WTC11 (cell line): ENCODE results near the gene GASK1A. TPM values are rescaled to one million over a fixed set of nuclear protein-coding genes. Genes with fewer than 3 reads are reported as not detected.

ENCODE experiments used
- ATAC-seq: fragments of 200-7000 bp; cut with Tn5 transposase; 2 replicates; pipeline ENCODE4 v1.10.0; 2021; ENCODE audit warnings: mild to moderate bottlenecking, moderate library complexity
- CTCF ChIA-PET: fragments of 300-600 bp; sonication (Branson Sonifier 250); formaldehyde crosslinking; loops from one replicate; lab custom pipeline; 2021; ENCODE audit warnings: antibody characterized with exemption; lab: Charles Lee
- POLR2A ChIA-PET: fragments of 350-600 bp; sonication (Branson Sonifier 250); formaldehyde crosslinking; loops from one replicate; lab custom pipeline; 2021; ENCODE audit warnings: antibody characterized with exemption; lab: Charles Lee
- DNase-seq: peaks from one replicate; pipeline ENCODE4 v3.0.0; 2021; ENCODE audit warnings: low spot score
- H3K27ac Mint-ChIP-seq: 2 replicates; pipeline ENCODE4 v1.8.0; 2021; ENCODE audit warnings: mixed read lengths
- H3K27me3 Mint-ChIP-seq: 2 replicates; pipeline ENCODE4 v1.8.0; 2021; ENCODE audit warnings: low read depth, mild to moderate bottlenecking, moderate library complexity, mixed read lengths
- H3K36me3 Mint-ChIP-seq: 2 replicates; pipeline ENCODE4 v1.8.0; 2021; ENCODE audit warnings: mixed read lengths
- H3K4me1 Mint-ChIP-seq: 2 replicates; pipeline ENCODE4 v1.8.0; 2022; ENCODE audit warnings: mixed read lengths
- H3K4me3 Mint-ChIP-seq: 2 replicates; pipeline ENCODE4 v1.8.0; 2021; ENCODE audit warnings: mild to moderate bottlenecking, moderate library complexity, mixed read lengths
- H3K9me3 Mint-ChIP-seq: 2 replicates; pipeline ENCODE4 v1.8.0; 2021; ENCODE audit warnings: mixed read lengths
- AR ChIP-seq: fragments of 250-450 bp; sonication (Bioruptor Pico); IDR thresholded peaks from 2 replicates; pipeline ENCODE4 v1.9.0; 2021; ENCODE audit warnings: mild to moderate bottlenecking
- JAZF1 ChIP-seq: fragments of 250-450 bp; sonication (Bioruptor Pico); IDR thresholded peaks from 2 replicates; pipeline ENCODE4 v1.9.0; 2021; ENCODE audit warnings: moderate library complexity, mild to moderate bottlenecking, inconsistent platforms
- NR1H2 ChIP-seq: sonication (generic); formaldehyde crosslinking; IDR thresholded peaks from 2 replicates; pipeline ENCODE4 v1.9.0; 2021; ENCODE audit warnings: mild to moderate bottlenecking, moderate library complexity, missing genetic modification reagents
- NR2C2 ChIP-seq: sonication (generic); formaldehyde crosslinking; IDR thresholded peaks from 2 replicates; pipeline ENCODE4 v1.8.0; 2022; ENCODE audit warnings: mild to moderate bottlenecking, missing genetic modification reagents
- NR3C1 ChIP-seq: sonication (generic); formaldehyde crosslinking; conservative IDR thresholded peaks from 2 replicates; pipeline ENCODE4 v1.8.1; 2023; ENCODE audit warnings: low read depth, mild to moderate bottlenecking, missing genetic modification reagents
- SMAD3 ChIP-seq: sonication (generic); formaldehyde crosslinking; IDR thresholded peaks from 2 replicates; pipeline ENCODE4 v1.8.0; 2022; ENCODE audit warnings: missing genetic modification reagents, mild to moderate bottlenecking, borderline replicate concordance
- SOX15 ChIP-seq: fragments of 250-450 bp; sonication (Bioruptor Pico); IDR thresholded peaks from 2 replicates; pipeline ENCODE4 v1.9.0; 2021; ENCODE audit warnings: mild to moderate bottlenecking
- ZBTB21 ChIP-seq: sonication (generic); formaldehyde crosslinking; IDR thresholded peaks from 2 replicates; pipeline ENCODE4 v1.8.1; 2023; ENCODE audit warnings: mild to moderate bottlenecking, missing genetic modification reagents, borderline replicate concordance
- ZNF317 ChIP-seq: sonication (generic); formaldehyde crosslinking; IDR thresholded peaks from 2 replicates; pipeline ENCODE4 v1.8.1; 2023; ENCODE audit warnings: low read depth, mild to moderate bottlenecking, moderate library complexity, missing genetic modification reagents, borderline replicate concordance
- ZNF416 ChIP-seq: fragments of 250-450 bp; sonication (Bioruptor Pico); IDR thresholded peaks from 2 replicates; pipeline ENCODE4 v1.9.0; 2021; ENCODE audit warnings: mild to moderate bottlenecking, inconsistent platforms
- ZNF512 ChIP-seq: sonication (generic); formaldehyde crosslinking; IDR thresholded peaks from 2 replicates; pipeline ENCODE4 v1.8.1; 2022; ENCODE audit warnings: missing genetic modification reagents, borderline replicate concordance
- ZNF671 ChIP-seq: fragments of 250-450 bp; sonication (Bioruptor Pico); IDR thresholded peaks from 2 replicates; pipeline ENCODE4 v1.8.0; 2021; ENCODE audit warnings: mild to moderate bottlenecking
- total RNA-seq: library from RNA; stranded (reverse); gene quantifications from 3 replicates; pipeline ENCODE4 v1.2.3, GENCODE V29; 2021
- TF ChIP-seq, protein P1 (sequence below): sonication (generic); formaldehyde crosslinking; IDR thresholded peaks from 2 replicates; pipeline ENCODE4 v1.8.1; 2023; ENCODE audit warnings: mild to moderate bottlenecking, missing genetic modification reagents, moderate library complexity
- TF ChIP-seq, protein P2 (sequence below): sonication (generic); formaldehyde crosslinking; IDR thresholded peaks from 2 replicates; pipeline ENCODE4 v1.8.1; 2022; ENCODE audit warnings: mild to moderate bottlenecking, moderate library complexity, missing genetic modification reagents
- TF ChIP-seq, protein P3 (sequence below): sonication (generic); formaldehyde crosslinking; IDR thresholded peaks from 2 replicates; pipeline ENCODE4 v1.8.1; 2023; ENCODE audit warnings: mild to moderate bottlenecking, missing genetic modification reagents, moderate library complexity
- TF ChIP-seq, protein P4 (sequence below): sonication (generic); formaldehyde crosslinking; conservative IDR thresholded peaks from 2 replicates; pipeline ENCODE4 v1.8.1; 2022; ENCODE audit warnings: mild to moderate bottlenecking, missing genetic modification reagents
- TF ChIP-seq, protein P5 (sequence below): fragments of 200-600 bp; IDR thresholded peaks from 2 replicates; pipeline ENCODE4 v1.8.0; 2022; ENCODE audit warnings: antibody characterized with exemption

The GASK1A gene
- total RNA-seq, 1 experiment from 2014 or later, result 9.6 TPM

DNA sequence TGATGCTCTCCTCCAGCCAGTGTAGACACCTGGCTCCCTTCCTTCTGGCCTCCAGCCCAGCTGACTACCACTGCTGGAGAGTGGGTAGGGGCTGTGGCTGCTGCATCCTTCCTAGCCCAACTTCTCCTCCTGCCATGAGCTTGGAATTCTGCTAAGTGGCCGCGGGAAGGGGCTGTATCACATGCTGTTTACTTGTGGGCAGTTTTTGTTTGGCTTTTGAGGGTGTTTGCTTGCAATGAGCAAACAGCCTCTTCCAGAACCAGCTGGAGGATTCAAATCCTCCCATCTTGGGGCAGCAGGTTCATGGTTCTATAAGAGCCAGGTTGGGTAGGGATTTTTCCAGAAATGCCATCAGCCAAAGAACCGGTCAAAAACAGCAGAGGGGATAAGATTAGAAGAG is 9.0 kb downstream of the GASK1A start (continued):
- TF ChIP-seq, protein P1, sequence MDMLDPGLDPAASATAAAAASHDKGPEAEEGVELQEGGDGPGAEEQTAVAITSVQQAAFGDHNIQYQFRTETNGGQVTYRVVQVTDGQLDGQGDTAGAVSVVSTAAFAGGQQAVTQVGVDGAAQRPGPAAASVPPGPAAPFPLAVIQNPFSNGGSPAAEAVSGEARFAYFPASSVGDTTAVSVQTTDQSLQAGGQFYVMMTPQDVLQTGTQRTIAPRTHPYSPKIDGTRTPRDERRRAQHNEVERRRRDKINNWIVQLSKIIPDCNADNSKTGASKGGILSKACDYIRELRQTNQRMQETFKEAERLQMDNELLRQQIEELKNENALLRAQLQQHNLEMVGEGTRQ (CRISPR knock-in tag), result no peak
- TF ChIP-seq ZNF512 (CRISPR knock-in tag), result no peak
- TF ChIP-seq NR1H2, result no peak
- TF ChIP-seq SOX15, result no peak
- TF ChIP-seq NR3C1, result no peak
- TF ChIP-seq, protein P2, sequence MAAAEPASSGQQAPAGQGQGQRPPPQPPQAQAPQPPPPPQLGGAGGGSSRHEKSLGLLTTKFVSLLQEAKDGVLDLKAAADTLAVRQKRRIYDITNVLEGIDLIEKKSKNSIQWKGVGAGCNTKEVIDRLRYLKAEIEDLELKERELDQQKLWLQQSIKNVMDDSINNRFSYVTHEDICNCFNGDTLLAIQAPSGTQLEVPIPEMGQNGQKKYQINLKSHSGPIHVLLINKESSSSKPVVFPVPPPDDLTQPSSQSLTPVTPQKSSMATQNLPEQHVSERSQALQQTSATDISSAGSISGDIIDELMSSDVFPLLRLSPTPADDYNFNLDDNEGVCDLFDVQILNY (CRISPR knock-in tag), result no peak
- TF ChIP-seq, protein P3, sequence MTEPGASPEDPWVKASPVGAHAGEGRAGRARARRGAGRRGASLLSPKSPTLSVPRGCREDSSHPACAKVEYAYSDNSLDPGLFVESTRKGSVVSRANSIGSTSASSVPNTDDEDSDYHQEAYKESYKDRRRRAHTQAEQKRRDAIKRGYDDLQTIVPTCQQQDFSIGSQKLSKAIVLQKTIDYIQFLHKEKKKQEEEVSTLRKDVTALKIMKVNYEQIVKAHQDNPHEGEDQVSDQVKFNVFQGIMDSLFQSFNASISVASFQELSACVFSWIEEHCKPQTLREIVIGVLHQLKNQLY (CRISPR knock-in tag), result no peak
- TF ChIP-seq ZNF416, result no peak
- TF ChIP-seq SMAD3 (CRISPR knock-in tag), result no peak
- TF ChIP-seq, protein P4, sequence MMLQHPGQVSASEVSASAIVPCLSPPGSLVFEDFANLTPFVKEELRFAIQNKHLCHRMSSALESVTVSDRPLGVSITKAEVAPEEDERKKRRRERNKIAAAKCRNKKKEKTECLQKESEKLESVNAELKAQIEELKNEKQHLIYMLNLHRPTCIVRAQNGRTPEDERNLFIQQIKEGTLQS, result no peak
- TF ChIP-seq, all 79 proteins: peak for 0

DNA sequence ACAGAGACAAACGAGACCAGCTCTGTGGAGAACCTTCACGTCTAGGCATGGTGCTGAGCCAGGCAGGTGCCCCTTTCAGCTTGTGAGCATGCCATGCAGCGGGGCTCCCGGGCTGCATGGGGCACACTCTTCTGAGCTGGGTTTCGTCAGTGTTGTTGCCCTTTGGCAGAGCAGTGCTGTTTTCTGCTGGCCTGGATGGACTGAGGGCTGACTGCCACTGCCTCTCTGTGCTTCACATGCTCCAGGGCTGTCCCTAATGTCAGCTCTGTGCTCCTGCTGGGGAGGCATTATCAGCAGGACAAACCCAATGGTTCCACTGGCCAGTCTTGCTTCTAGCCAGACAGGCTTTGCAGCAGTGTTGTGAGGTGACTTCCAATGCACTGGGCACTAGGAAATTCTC is 9.5 kb downstream of the GASK1A start:
- Mint-ChIP-seq H3K4me3 (no peak overlapping the region), H3K4me1 (peaks cover 60% of the 10 kb centered on the region), H3K9me3 (no peaks in the 10 kb centered on the region), H3K27ac (no peak overlapping the region), H3K36me3 (no peaks in the 10 kb centered on the region), H3K27me3 (no peaks in the 10 kb centered on the region)
- DNase-seq, result no peak
- TF ChIP-seq ZNF671 (no peak), AR (CRISPR knock-in tag) (no peak), ZBTB21 (CRISPR knock-in tag) (no peak), NR2C2 (CRISPR knock-in tag) (no peak), ZNF317 (no peak), JAZF1 (CRISPR knock-in tag) (no peak)
- TF ChIP-seq, protein P5, sequence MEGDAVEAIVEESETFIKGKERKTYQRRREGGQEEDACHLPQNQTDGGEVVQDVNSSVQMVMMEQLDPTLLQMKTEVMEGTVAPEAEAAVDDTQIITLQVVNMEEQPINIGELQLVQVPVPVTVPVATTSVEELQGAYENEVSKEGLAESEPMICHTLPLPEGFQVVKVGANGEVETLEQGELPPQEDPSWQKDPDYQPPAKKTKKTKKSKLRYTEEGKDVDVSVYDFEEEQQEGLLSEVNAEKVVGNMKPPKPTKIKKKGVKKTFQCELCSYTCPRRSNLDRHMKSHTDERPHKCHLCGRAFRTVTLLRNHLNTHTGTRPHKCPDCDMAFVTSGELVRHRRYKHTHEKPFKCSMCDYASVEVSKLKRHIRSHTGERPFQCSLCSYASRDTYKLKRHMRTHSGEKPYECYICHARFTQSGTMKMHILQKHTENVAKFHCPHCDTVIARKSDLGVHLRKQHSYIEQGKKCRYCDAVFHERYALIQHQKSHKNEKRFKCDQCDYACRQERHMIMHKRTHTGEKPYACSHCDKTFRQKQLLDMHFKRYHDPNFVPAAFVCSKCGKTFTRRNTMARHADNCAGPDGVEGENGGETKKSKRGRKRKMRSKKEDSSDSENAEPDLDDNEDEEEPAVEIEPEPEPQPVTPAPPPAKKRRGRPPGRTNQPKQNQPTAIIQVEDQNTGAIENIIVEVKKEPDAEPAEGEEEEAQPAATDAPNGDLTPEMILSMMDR, result no peak
- ChIA-PET POLR2A (no interaction called here), CTCF (interaction anchor here (0.8 to 1.0 kb wide), 3 partner anchors 8 to 339 kb away, joined by 3 read pairs; no protein-coding TSS in a partner anchor)
- ATAC-seq, result no peak; the same call in 1 of the 2 replicates
